Heart left ventricle (tissue), 16 donors: ENCODE measurements around the gene TGFB1I1. TPM values are rescaled to one million over a fixed set of nuclear protein-coding genes. Genes with fewer than 3 reads are reported as not detected.

ENCODE experiments used
- ATAC-seq, 4 donors: fragments of 200-7000 bp; cut with Tn5 transposase; one replicate each; pipeline ENCODE4 v1.9.1; 2020 to 2022; ENCODE audit warnings: moderate library complexity in 4 of 4, mild to moderate bottlenecking in 3 of 4, moderate number of reproducible peaks in 1 of 4
- DNase-seq, 5 donors: peaks; one replicate each; pipeline ENCODE4 v3.0.0-alpha.2; 2020
- H3K27ac ChIP-seq, 12 donors: fragments of 200-600 bp; sonication (generic) in 4 of 12; one replicate each; pipeline versions ENCODE4 v1.5.0 to v1.8.0; 2016 to 2022; ENCODE audit warnings: mild to moderate bottlenecking in 2 of 12
- H3K27me3 ChIP-seq, 9 donors: fragments of 200-600 bp; sonication (generic) in 2 of 9; one replicate each; pipeline versions ENCODE4 v1.5.1 to v1.8.0; 2016 to 2022; ENCODE audit warnings: mild to moderate bottlenecking in 3 of 9
- H3K36me3 ChIP-seq, 9 donors: fragments of 200-600 bp; sonication (generic) in 2 of 9; one replicate each; pipeline versions ENCODE4 v1.5.0 to v1.8.0; 2018 to 2022; ENCODE audit warnings: mild to moderate bottlenecking in 2 of 9
- H3K4me1 ChIP-seq, 12 donors: fragments of 200-600 bp; sonication (generic) in 4 of 12; one replicate each; pipeline versions ENCODE4 v1.5.0 to v1.8.0; 2016 to 2022; ENCODE audit warnings: mild to moderate bottlenecking in 3 of 12
- H3K4me3 ChIP-seq, 12 donors: fragments of 200-600 bp; sonication (generic) in 4 of 12; one replicate each; pipeline versions ENCODE4 v1.5.0 to v1.8.0; 2017 to 2022; ENCODE audit warnings: mild to moderate bottlenecking in 9 of 12, moderate library complexity in 4 of 12
- H3K9me3 ChIP-seq, 12 donors: fragments of 200-600 bp; sonication (generic) in 4 of 12; one replicate each; pipeline versions ENCODE4 v1.5.0 to v1.8.0; 2016 to 2022; ENCODE audit warnings: mild to moderate bottlenecking in 1 of 12
- POLR2A ChIP-seq, 2 donors: fragments of 450-650 bp; IDR thresholded peaks; one replicate each; pipeline ENCODE4 v1.6.1; 2017; ENCODE audit warnings: antibody characterized with exemption in 2 of 2, mild to moderate bottlenecking in 2 of 2, moderate library complexity in 2 of 2
- WGBS, 4 donors: extraction: QIAGEN DNeasy Blood & Tissue Kit in 2 of 4; methylation state at CpG; one replicate each; pipeline versions ENCODE4 v1.1.5 to v1.1.7; 2013 to 2018; 5-methylcytosine and 5-hydroxymethylcytosine counted together
- intact Hi-C, 10 donors: fragments of 100-400 bp; cut with DNase I; formaldehyde crosslinking; loops; one replicate each; pipeline versions ENCODE4 v1.11.1 to v1.14.2; 2022
- long read RNA-seq, 3 donors: library from polyadenylated mRNA; unstranded; transcript quantifications; one replicate each; pipeline ENCODE4 v2.0.0, GENCODE V29; 2020 to 2021
- polyA plus RNA-seq, 2 donors: library from polyadenylated mRNA; stranded (reverse); fragments of 200-250 nt; gene quantifications; one replicate each; pipeline ENCODE4 v1.2.3, GENCODE V29; 2013
- total RNA-seq, 9 donors: library from RNA; depleted of rRNA in 2 of 9; stranded (reverse); fragments of >200 nt in 2 of 9; fragmentation: NEBNext Ultra II Directional in 3 of 9; extraction: Animal tissue kit (Norgen Biotek cat#: 25700) in 3 of 9; gene quantifications; one replicate each; pipeline versions ENCODE4 v1.1.0 to v1.2.4, GENCODE V29; 2016 to 2023
- TF ChIP-seq, protein P1 (sequence below), 12 donors: fragments of 200-600 bp; sonication (generic) in 4 of 12; IDR thresholded peaks; one replicate each; pipeline versions ENCODE4 v1.5.0 to v1.8.0; 2018 to 2022; ENCODE audit warnings: antibody characterized with exemption in 12 of 12, mild to moderate bottlenecking in 5 of 12
- donor health status: ischemic (EF 13 %, LVEDD 7.1; RV severe dilation, severe dysfunction).
- donor health status: healthy with polysubstance abuse.
- donor health status: DM: no; HTN: yes; CAD: no.
- donor health status: DM: no; HTN: no; CAD: no.
- donor health status: ischemic (EF 25% LVEDD 6.9; RV normal size, moderate dysfunction).
- donor health status: ischemic (EF 25% LVEDD 5.7; RV mildly dilated, moderate dysfunction).
- donor health status: healthy.
- donor health status: DM: yes; HTN: yes; CAD: no.
- donor health status: ischemic (EF 35%, LVEDD 5.7; RV mildly dilated, moderate dysfunction).
- donor health status: nonischemic (EF 11% LVEDD 7.7; RV severe dilation, severe dysfunction).
- donor health status: DM: yes; HTN: yes; CAD: no.
- donor health status: PGD.
- donor health status: ischemic (EF 29% LVEDD 5.4; RV normal size, mild dysfunction).
- donor health status: nonischemic (EF 23%, LVEDD 6.1; RV moderate dilation, normal function).

Gene TGFB1I1
- 10 to 100 TPM; 12.9 to 37.7 (median 19.5) TPM for total RNA-seq
- polyA plus RNA-seq = 10 to 100 TPM; 14.1 to 29.5 TPM
- long read RNA-seq, donor 1, transcript TGFB1I1-203 (11 exons, 1,898 nt) = major isoform, 17 of 27 reads
- long read RNA-seq, donor 1, transcript TGFB1I1-214 (10 exons, 1,770 nt) = minor isoform, 6 of 27 reads
- long read RNA-seq, donor 1, partial matches to known transcripts = 2 of 27 reads
- long read RNA-seq, donor 1, other reads (novel, unspliced or antisense) = 1 of 27 reads
- long read RNA-seq, donor 2, transcript TGFB1I1-203 (11 exons, 1,898 nt) = major isoform, 102 of 132 reads
- long read RNA-seq, donor 2, transcript TGFB1I1-214 (10 exons, 1,770 nt) = minor isoform, 14 of 132 reads
- long read RNA-seq, donor 2, partial matches to known transcripts = 6 of 132 reads
- long read RNA-seq, donor 2, other reads (novel, unspliced or antisense) = 9 of 132 reads
- long read RNA-seq, donor 3, transcript TGFB1I1-203 (11 exons, 1,898 nt) = major isoform, 16 of 23 reads
- long read RNA-seq, donor 3, partial matches to known transcripts = 4 of 23 reads
- long read RNA-seq, donor 3, other reads (novel, unspliced or antisense) = 0 of 23 reads

DNA sequence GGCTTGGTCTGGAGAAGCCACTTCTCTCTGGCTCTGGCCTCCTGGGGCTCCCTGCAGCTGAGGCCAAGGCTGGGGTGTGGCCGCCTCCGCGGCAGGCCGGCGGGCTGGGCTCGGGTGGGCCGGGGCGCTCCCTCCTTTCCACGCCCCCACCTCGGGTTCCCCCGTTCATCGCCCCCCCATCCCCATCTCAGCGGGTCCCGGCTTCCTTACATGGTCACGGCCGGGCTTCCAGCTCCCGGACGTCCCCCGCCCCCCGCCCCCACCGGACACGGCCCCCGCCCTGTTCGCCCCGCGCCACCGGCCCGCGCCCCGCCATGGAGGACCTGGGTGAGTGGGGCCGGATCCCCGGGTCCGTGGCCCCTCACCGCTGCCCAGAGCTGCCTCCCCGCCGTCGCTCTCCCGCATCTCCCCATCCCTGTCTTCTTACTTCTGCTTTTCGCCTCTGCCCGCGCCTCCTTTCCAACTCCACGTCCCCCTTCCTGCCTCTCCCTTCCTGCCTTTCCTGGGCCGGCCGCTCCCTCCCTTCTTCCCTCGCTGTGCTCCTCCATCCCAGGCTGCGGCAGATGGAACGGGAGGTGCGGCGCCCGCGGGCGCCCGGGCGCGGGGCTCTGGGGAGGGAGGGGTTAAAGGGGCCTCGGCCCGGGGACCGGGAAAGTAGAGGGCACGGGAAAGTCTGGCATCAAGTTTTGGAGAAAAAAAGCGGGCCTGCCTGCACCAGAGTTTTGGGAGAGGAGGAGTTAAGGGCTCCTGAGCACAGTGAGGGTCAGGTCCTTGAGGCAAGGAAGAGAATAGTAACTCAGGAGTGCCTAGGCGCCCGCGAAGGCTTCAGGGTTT, at the start of gene TGFB1I1:
Gene TGFB1I1 (plus strand): TSS at position 278 of the 834 bp plus-strand sequence. CDS start 37 bp downstream, at position 315.
- TF ChIP-seq, protein P1, sequence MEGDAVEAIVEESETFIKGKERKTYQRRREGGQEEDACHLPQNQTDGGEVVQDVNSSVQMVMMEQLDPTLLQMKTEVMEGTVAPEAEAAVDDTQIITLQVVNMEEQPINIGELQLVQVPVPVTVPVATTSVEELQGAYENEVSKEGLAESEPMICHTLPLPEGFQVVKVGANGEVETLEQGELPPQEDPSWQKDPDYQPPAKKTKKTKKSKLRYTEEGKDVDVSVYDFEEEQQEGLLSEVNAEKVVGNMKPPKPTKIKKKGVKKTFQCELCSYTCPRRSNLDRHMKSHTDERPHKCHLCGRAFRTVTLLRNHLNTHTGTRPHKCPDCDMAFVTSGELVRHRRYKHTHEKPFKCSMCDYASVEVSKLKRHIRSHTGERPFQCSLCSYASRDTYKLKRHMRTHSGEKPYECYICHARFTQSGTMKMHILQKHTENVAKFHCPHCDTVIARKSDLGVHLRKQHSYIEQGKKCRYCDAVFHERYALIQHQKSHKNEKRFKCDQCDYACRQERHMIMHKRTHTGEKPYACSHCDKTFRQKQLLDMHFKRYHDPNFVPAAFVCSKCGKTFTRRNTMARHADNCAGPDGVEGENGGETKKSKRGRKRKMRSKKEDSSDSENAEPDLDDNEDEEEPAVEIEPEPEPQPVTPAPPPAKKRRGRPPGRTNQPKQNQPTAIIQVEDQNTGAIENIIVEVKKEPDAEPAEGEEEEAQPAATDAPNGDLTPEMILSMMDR (IDR thresholded peaks at IDR 0.05) = no peak
- no peak for TF ChIP-seq POLR2A (IDR thresholded peaks at IDR 0.05)
- intact Hi-C loops = loop anchor here in 4 of 10 donors (1.0 to 5.0 kb wide), 4 partner anchors 12 to 37 kb away; partner anchors contain the start of genes RUSF1 (in 3 of the 4) and ARMC5 (in 1 of the 4)
- ATAC-seq = peak; percentile 21 to 74 (median 67)

DNA sequence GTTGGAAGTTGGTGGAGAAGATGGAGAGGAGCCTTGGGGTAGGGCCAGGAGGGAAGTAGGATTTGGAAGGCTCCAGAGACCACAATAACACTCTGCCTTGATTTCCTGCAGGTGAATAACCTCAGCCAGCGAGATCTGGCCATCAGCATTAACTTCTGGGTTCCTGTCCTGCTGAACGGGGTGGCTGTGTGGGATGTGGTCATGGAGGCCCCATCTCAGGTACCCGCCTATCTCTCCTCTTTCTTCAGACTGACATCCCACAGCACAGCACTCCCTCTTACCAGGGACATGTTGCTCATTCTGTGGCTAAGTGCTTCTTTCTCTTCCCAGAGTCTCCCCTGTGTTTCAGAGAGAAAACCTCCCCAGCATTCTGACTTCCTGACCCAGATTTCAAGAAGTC, 48.7 kb upstream of the TGFB1I1 start:
- DNase-seq (no peak), ATAC-seq (peak in 3 of 4 donors; percentile 8 to 23 (median 10))
- Histone ChIP-seq H3K9me3 (no peaks in the 10 kb centered on the region), H3K4me3 (no peak overlapping the region), H3K27me3 (peaks cover 0 to 2% (median 0%) of the 10 kb centered on the region in 9 donors), H3K4me1 (peaks cover 0 to 23% (median 2%) of the 10 kb centered on the region in 12 donors), H3K27ac (peak overlapping the region in 3 of 12 donors; percentile 38 to 54 (median 51)), H3K36me3 (peaks cover 0 to 10% (median 0%) of the 10 kb centered on the region in 9 donors)
- 46 to 63% (median 52%) methylated on average over 2 to 3 of the region's 3 CpGs for WGBS, 4 donors
- TF ChIP-seq POLR2A (IDR thresholded peaks at IDR 0.05) = no peak
- TF ChIP-seq, protein P1 (IDR thresholded peaks at IDR 0.05) = no peak
- intact Hi-C loops = loop anchor here in 1 of 10 donors (10.0 kb wide), 1 partner anchor 228 kb away; no protein-coding TSS in a partner anchor

More for the DNA sequence above, at the start of gene TGFB1I1:
- Histone ChIP-seq H3K9me3 (no peaks in the 10 kb centered on the region), H3K4me1 (peaks cover 0 to 31% (median 14%) of the 10 kb centered on the region in 12 donors), H3K27me3 (peaks cover 0 to 2% (median 0%) of the 10 kb centered on the region in 9 donors), H3K4me3 (peak within 1 kb of the TSS; percentile 45 to 86 (median 68)), H3K36me3 (peaks cover 0 to 40% (median 30%) of the 10 kb centered on the region in 9 donors), H3K27ac (peak within 1 kb of the TSS; percentile 75 to 97 (median 90))
- peak; percentile 80 to 89 (median 86) for DNase-seq
- 1 to 2% (median 1%) methylated on average over 43 to 63 of the region's 63 CpGs for whole genome bisulfite sequencing, 4 donors

DNA sequence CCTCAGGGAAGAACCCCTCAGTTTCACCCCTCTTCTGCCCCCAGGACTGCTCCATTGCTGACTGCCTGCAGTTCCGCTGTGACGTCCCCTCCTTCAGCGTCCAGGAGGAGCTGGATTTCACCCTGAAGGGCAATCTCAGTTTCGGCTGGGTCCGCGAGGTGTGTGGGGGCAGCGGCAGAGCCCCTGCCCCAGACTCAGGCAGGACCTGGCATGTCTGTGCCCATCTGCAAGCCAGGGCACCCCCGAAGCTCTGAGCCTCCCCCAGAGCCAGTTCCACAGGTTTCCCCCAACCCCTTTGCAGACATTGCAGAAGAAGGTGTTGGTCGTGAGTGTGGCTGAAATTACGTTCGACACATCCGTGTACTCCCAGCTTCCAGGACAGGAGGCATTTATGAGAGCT, 48.2 kb upstream of the TGFB1I1 start:
- Histone ChIP-seq H3K4me3 (no peak overlapping the region), H3K27me3 (peaks cover 0 to 2% (median 0%) of the 10 kb centered on the region in 9 donors), H3K27ac (peak overlapping the region in 3 of 12 donors; percentile 38 to 54 (median 51)), H3K4me1 (peaks cover 0 to 27% (median 3%) of the 10 kb centered on the region in 12 donors), H3K9me3 (no peaks in the 10 kb centered on the region), H3K36me3 (peaks cover 0 to 10% (median 0%) of the 10 kb centered on the region in 9 donors)
- DNase-seq = no peak
- TF ChIP-seq, protein P1 (IDR thresholded peaks at IDR 0.05) = no peak
- TF ChIP-seq POLR2A (IDR thresholded peaks at IDR 0.05) = no peak
- peak in 3 of 4 donors; percentile 2 to 6 (median 4) for ATAC-seq
- intact Hi-C loops = loop anchor here in 1 of 10 donors (10.0 kb wide), 1 partner anchor 229 kb away; no protein-coding TSS in a partner anchor
- WGBS, 4 donors = 55 to 71% (median 64%) methylated on average over 10 to 12 of the region's 12 CpGs
